ENCODE data around the gene BRF1.

BRF1 gene

GRCh38 chr14:105159344-105159743, 141.5 kb downstream of the BRF1 start:
- Histone ChIP-seq H3K27me3 (ENCODE audit: control insufficient read depth in 1 of 2, insufficient read depth in 2 of 2, low read length in 2 of 2) (no peaks in the 10 kb centered on the region), H3K4me3 (ENCODE audit: low read depth in 1 of 2, low read length in 2 of 2) (no peak overlapping the region), H3K9ac (ENCODE audit: low read length) (no peak overlapping the region), H3K9me3 (ENCODE audit: low read length) (no peaks in the 10 kb centered on the region), H3K36me3 (ENCODE audit: insufficient read depth, low read length) (no peaks in the 10 kb centered on the region), H3K27ac (ENCODE audit: low read depth, low read length) (no peak overlapping the region), H3K4me1 (ENCODE audit: insufficient read depth, low read length) (no peaks in the 10 kb centered on the region)

Measured in muscle layer of colon (tissue), 2 donors.